Cardiac muscle cell (in vitro differentiated cells and primary cell): ENCODE measurements around the gene ARHGAP31. TPM values are rescaled to one million over a fixed set of nuclear protein-coding genes. Genes with fewer than 3 reads are reported as not detected.

Source experiments
- DNase-seq, 2 donors: peaks; one replicate each; pipeline versions ENCODE4 v3.0.0 to v3.0.0-alpha.2; 2010 to 2017; ENCODE audit warnings: low read depth in 1 of 2, low spot score in 1 of 2
- H3K27ac ChIP-seq: fragments of 200-600 bp; sonication (generic); 2 replicates; pipeline ENCODE4 v1.5.1; 2016
- H3K27me3 ChIP-seq: fragments of 200-600 bp; sonication (generic); 2 replicates; pipeline ENCODE4 v1.6.0; 2016; ENCODE audit warnings: control low read depth
- H3K36me3 ChIP-seq: fragments of 200-600 bp; sonication (generic); 2 replicates; pipeline ENCODE4 v1.5.1; 2016; ENCODE audit warnings: control low read depth
- H3K4me1 ChIP-seq: fragments of 200-600 bp; sonication (generic); 2 replicates; pipeline ENCODE4 v1.8.1; 2017; ENCODE audit warnings: low read depth, mild to moderate bottlenecking, mixed run types
- H3K4me3 ChIP-seq: fragments of 200-600 bp; sonication (generic); 2 replicates; pipeline ENCODE4 v1.5.1; 2016; ENCODE audit warnings: mild to moderate bottlenecking
- H3K9me3 ChIP-seq: fragments of 200-600 bp; sonication (generic); 2 replicates; pipeline ENCODE4 v1.5.1; 2017; ENCODE audit warnings: low read depth, mild to moderate bottlenecking, control low read depth
- polyA plus RNA-seq: library from polyadenylated mRNA; unstranded; fragments of >200 nt; fragmentation: Nextera tagmentation; extraction: Ambion mirVana; gene quantifications from 2 replicates; pipeline ENCODE4 v1.2.1, GENCODE V29; 2016
- total RNA-seq: library from RNA; depleted of rRNA; stranded (reverse); fragments of >200 nt; gene quantifications from 2 replicates; pipeline ENCODE4 v1.2.3, GENCODE V29; 2016
- TF ChIP-seq, protein P1 (sequence below): IDR thresholded peaks from 2 replicates; pipeline ENCODE4 v1.5.1; 2012; ENCODE audit warnings: low read depth, mild to moderate bottlenecking, low read length

Gene ARHGAP31
- total and polyA plus RNA-seq, 2 experiments from 2014 or later, result 23.9 to 60.6 TPM

DNA sequence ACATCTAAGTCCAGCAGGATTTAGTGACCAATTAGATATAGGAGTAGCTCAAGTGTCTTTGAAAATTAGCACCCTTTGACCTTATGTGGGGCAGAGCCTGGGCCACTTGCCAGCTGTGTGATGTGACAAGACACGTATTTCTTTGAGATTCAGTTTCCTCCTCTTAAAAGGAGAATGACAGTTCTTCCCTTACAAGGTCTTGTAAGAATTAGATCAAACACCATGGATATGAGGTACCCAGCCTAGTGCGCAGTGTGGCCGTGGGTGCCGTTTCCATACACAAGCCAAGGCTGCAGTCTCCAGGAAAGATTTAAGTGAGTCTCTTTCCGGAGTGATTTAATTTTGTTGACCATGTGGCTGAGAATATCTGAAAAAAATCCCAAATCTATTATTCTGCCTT lies 46.3 kb downstream of the ARHGAP31 start:
- Histone ChIP-seq H3K36me3 (no peaks in the 10 kb centered on the region), H3K27ac (no peak overlapping the region), H3K27me3 (no peaks in the 10 kb centered on the region), H3K4me3 (no peak overlapping the region), H3K4me1 (peaks cover 25% of the 10 kb centered on the region), H3K9me3 (no peaks in the 10 kb centered on the region)
- TF ChIP-seq, protein P1, sequence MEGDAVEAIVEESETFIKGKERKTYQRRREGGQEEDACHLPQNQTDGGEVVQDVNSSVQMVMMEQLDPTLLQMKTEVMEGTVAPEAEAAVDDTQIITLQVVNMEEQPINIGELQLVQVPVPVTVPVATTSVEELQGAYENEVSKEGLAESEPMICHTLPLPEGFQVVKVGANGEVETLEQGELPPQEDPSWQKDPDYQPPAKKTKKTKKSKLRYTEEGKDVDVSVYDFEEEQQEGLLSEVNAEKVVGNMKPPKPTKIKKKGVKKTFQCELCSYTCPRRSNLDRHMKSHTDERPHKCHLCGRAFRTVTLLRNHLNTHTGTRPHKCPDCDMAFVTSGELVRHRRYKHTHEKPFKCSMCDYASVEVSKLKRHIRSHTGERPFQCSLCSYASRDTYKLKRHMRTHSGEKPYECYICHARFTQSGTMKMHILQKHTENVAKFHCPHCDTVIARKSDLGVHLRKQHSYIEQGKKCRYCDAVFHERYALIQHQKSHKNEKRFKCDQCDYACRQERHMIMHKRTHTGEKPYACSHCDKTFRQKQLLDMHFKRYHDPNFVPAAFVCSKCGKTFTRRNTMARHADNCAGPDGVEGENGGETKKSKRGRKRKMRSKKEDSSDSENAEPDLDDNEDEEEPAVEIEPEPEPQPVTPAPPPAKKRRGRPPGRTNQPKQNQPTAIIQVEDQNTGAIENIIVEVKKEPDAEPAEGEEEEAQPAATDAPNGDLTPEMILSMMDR, result no peak
- DNase-seq, result no peak

DNA sequence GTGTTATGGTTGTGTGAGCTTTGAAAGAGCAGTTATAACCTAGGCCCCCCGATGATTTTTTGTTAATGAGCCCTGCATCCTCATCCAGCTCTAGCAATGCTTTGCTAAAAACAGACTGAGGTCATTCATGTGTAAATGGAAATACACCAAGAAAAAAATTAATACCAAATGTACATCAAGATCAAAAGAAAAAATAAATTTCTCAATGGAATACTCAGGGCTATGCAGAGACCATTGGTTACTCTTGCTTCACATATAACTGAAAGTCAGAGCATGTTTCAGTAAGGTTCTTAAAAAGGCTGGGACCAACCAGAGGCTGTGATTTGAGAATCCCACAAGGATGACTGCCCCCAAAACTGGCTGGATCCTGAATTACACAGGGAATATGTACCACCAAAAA lies 48.0 kb downstream of the ARHGAP31 start:
- DNase-seq, result no peak
- H3K27ac ChIP-seq, result no peak overlapping the region
- H3K4me3 ChIP-seq, result no peak overlapping the region
- peaks cover 27% of the 10 kb centered on the region for H3K4me1 ChIP-seq
- no peaks in the 10 kb centered on the region for H3K27me3 ChIP-seq
- no peaks in the 10 kb centered on the region for H3K9me3 ChIP-seq
- no peaks in the 10 kb centered on the region for H3K36me3 ChIP-seq
- TF ChIP-seq, protein P1, result no peak

DNA sequence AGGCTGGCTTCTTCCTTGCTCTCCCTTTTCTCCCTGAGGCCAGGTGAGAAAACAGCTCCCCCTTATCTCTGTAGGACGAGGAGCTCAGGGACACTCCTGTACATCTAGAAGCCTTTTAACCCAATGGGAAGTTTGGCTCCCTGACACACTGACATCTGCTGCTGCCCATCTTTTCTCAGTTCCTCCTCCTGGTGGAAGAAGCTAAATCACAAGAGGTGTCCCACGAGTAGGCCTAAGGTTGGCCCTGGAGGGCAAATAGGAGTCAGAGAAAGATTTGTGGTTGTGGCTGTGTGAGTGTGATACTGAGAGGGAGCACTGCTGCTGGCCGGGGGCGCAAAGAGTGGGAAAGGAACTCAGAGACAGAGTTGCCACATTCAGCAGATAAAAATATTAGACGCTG lies 49.5 kb downstream of the ARHGAP31 start:
- no peak for DNase-seq
- Histone ChIP-seq H3K9me3 (no peaks in the 10 kb centered on the region), H3K4me3 (no peak overlapping the region), H3K27me3 (no peaks in the 10 kb centered on the region), H3K36me3 (no peaks in the 10 kb centered on the region), H3K27ac (no peak overlapping the region), H3K4me1 (peaks cover 32% of the 10 kb centered on the region)
- TF ChIP-seq, protein P1, result no peak

DNA sequence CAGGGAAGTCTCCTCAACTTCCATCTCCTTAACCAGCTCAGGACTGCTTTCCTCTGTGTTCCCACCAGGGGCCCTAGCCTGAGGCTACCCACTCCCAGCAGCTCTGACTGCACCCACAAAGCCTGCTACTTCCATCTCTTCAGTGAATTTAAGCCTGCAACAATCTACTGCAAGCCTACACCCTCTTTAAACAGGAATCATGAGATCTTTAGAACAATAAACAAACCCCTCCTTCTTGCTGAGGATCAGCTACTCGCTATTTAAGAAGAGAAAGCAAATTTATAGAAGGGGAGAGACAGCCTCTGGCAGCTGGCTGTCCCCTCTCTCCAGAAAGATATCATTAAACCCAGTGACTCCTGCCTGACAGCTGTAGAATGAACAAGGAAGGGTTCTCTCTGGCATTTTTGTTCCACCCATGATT lies 51.9 kb downstream of the ARHGAP31 start:
- Histone ChIP-seq H3K9me3 (no peaks in the 10 kb centered on the region), H3K27ac (peak overlapping the region; percentile 61), H3K27me3 (no peaks in the 10 kb centered on the region), H3K4me3 (no peak overlapping the region), H3K4me1 (peaks cover 38% of the 10 kb centered on the region), H3K36me3 (no peaks in the 10 kb centered on the region)
- TF ChIP-seq, protein P1, result no peak
- DNase-seq, result no peak

DNA sequence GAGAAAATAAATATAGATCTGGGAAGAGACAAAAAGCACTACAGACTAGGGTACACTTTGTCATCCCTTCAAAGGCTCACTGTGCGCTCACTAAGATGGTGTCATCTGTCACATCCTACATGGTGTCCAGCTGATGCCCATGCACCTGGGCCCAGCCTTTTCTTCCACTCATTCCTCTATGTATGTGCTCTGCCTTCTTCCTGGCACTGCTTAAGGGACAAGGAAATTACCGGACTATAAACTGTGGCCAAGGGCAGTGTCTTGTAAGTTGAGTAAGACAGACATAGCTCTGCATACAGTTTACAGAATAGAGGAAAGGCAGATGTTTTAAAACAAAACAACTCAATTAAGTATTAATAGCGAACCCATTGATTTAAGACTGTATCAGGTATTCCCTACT lies 52.9 kb downstream of the ARHGAP31 start:
- peaks cover 41% of the 10 kb centered on the region for H3K4me1 ChIP-seq
- H3K9me3 ChIP-seq, result no peaks in the 10 kb centered on the region
- H3K27ac ChIP-seq, result no peak overlapping the region
- TF ChIP-seq, protein P1, result no peak
- DNase-seq, result no peak
- no peak overlapping the region for H3K4me3 ChIP-seq
- H3K27me3 ChIP-seq, result no peaks in the 10 kb centered on the region
- H3K36me3 ChIP-seq, result no peaks in the 10 kb centered on the region
